HL-60 (cell line): ENCODE results near the gene BEND5.

Experiments used
- CTCF ChIP-seq: IDR thresholded peaks from one replicate; pipeline ENCODE4 v1.5.1; 2011; ENCODE audit warnings: low read length, control low read depth, inconsistent platforms; ENCODE audit not compliant: insufficient read depth
- POLR2AphosphoS5 ChIP-seq: IDR thresholded peaks from 2 replicates; pipeline ENCODE4 v1.6.1; 2012; ENCODE audit warnings: low read depth

GRCh38 chr1:48695161-48695560 lies 81.5 kb downstream of the BEND5 start:
- no peak for TF ChIP-seq CTCF
- TF ChIP-seq POLR2AphosphoS5: no peak
